ENCODE results near the gene TAS1R2. TPM values are rescaled to one million over a fixed set of nuclear protein-coding genes. Genes with fewer than 3 reads are reported as not detected.
A peak's percentile ranks its signal among the peaks of the same experiment; 100 is the strongest.

Gene TAS1R2
- total and polyA plus RNA-seq, 2 of the 13 experiments (the other 11 are each of a cell fraction or from before 2014, with no cell fraction given): not detected

GRCh38 chr1:18907021-18907916 is 47.8 kb upstream of the TAS1R2 start (continued):
- TF ChIP-seq, protein P1, sequence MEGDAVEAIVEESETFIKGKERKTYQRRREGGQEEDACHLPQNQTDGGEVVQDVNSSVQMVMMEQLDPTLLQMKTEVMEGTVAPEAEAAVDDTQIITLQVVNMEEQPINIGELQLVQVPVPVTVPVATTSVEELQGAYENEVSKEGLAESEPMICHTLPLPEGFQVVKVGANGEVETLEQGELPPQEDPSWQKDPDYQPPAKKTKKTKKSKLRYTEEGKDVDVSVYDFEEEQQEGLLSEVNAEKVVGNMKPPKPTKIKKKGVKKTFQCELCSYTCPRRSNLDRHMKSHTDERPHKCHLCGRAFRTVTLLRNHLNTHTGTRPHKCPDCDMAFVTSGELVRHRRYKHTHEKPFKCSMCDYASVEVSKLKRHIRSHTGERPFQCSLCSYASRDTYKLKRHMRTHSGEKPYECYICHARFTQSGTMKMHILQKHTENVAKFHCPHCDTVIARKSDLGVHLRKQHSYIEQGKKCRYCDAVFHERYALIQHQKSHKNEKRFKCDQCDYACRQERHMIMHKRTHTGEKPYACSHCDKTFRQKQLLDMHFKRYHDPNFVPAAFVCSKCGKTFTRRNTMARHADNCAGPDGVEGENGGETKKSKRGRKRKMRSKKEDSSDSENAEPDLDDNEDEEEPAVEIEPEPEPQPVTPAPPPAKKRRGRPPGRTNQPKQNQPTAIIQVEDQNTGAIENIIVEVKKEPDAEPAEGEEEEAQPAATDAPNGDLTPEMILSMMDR (CRISPR knock-in tag; IDR thresholded peaks at IDR 0.05): peak; percentile 74
- TF ChIP-seq, protein P2, sequence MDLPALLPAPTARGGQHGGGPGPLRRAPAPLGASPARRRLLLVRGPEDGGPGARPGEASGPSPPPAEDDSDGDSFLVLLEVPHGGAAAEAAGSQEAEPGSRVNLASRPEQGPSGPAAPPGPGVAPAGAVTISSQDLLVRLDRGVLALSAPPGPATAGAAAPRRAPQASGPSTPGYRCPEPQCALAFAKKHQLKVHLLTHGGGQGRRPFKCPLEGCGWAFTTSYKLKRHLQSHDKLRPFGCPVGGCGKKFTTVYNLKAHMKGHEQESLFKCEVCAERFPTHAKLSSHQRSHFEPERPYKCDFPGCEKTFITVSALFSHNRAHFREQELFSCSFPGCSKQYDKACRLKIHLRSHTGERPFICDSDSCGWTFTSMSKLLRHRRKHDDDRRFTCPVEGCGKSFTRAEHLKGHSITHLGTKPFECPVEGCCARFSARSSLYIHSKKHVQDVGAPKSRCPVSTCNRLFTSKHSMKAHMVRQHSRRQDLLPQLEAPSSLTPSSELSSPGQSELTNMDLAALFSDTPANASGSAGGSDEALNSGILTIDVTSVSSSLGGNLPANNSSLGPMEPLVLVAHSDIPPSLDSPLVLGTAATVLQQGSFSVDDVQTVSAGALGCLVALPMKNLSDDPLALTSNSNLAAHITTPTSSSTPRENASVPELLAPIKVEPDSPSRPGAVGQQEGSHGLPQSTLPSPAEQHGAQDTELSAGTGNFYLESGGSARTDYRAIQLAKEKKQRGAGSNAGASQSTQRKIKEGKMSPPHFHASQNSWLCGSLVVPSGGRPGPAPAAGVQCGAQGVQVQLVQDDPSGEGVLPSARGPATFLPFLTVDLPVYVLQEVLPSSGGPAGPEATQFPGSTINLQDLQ (CRISPR knock-in tag; IDR thresholded peaks at IDR 0.05): no peak
- TF ChIP-seq SYNCRIP (IDR thresholded peaks at IDR 0.05; ENCODE audit: insufficient read depth, low read depth, low read length) (no peak), XRCC5 (optimal IDR thresholded peaks at IDR 0.05; ENCODE audit: low read length) (peak; percentile 34), STAG1 (CRISPR knock-in tag; IDR thresholded peaks at IDR 0.05) (peak; percentile 58)

DNA sequence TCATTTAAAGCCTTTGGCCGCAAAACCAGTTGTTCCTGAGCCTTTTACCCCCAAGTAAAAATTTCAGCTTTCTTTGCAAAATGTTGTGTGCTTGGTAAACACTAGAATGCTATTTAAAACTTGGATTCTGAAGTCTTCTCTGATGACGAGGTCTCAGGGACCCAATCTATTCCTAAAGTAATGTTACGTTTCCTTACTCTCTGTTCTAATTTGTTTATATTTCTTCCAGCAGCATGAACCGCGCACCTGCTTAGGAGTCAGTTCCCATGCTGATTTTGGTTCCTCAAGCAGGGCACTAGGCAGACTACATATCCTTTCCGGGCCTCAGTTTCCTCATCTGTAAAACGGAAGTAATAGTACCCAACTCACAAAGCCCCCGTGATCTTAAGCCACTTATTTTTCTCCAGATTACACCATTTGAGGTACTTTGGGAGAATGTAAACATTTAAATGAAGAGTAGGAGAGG is 43.9 kb upstream of the TAS1R2 start:
- Histone ChIP-seq H3K9ac (ENCODE audit: insufficient read depth, low read depth, low read length) (peak overlapping the region; percentile 89), H3K27ac (ENCODE audit: extremely low read length, insufficient read depth, low read length) (peak overlapping the region; percentile 95), H3K9me3 (ENCODE audit: low read length) (no peaks in the 10 kb centered on the region), H2AFZ (ENCODE audit: low read length) (no peak overlapping the region), H3K36me3 (replicated peaks in 1 of 2; ENCODE audit: control insufficient read depth in 1 of 2, insufficient read depth in 2 of 2, low read length in 2 of 2) (peaks cover 6 to 14% of the 10 kb centered on the region in 2 experiments; a peak in 4 of 5 replicates), H3K4me2 (ENCODE audit: low read depth, low read length) (peak overlapping the region; percentile 97), H3K4me1 (ENCODE audit: insufficient read depth, low read length) (peaks cover 39% of the 10 kb centered on the region), H3K27me3 (ENCODE audit: control insufficient read depth in 1 of 2, insufficient read depth in 2 of 2, low read length in 2 of 2) (no peaks in the 10 kb centered on the region), H3K4me3 (replicated peaks in 1 of 3; ENCODE audit: insufficient read depth in 1 of 3, low read depth in 2 of 3, low read length in 3 of 3) (peak overlapping the region; percentile 52 to 94 (median 59)), H3K79me2 (ENCODE audit: insufficient read depth, low read length) (peaks cover 28% of the 10 kb centered on the region), H4K20me1 (ENCODE audit: insufficient read depth, low read length) (no peaks in the 10 kb centered on the region; the same call in 1 of the 2 replicates)
- intact Hi-C loops (cut with micrococcal nuclease; ENCODE audit: unreplicated experiment): no loop called here
- ChIA-PET CTCF (ENCODE audit: low intra/inter-chr PET ratio, low total read pairs) (interaction anchor here (1.0 to 1.7 kb wide), 3 partner anchors 10 to 166 kb away, joined by 3 to 6 read pairs (median 5); no protein-coding TSS in a partner anchor), POLR2A (interaction anchor here (0.6 to 3.2 kb wide), 13 partner anchors 9 to 311 kb away, joined by 3 to 13 read pairs (median 4); no protein-coding TSS in a partner anchor)
- in situ Hi-C loops (cut with HindIII; ENCODE audit: extremely low pct_ligation_motif_present, low pct_unique_long_range_greater_than_20kb): no loop called here
- 49% methylated on average over 8 of the region's 8 CpGs for WGBS (ENCODE audit: low lambda C conversion rate)
- ATAC-seq (no peak), DNase-seq (ENCODE audit: low spot score) (no peak), FAIRE-seq (no peak)
- TSS peak; percentile 87 for BruUV-seq (replicated peaks)
- no peak for TF ChIP-seq ZBTB8A (CRISPR knock-in tag; IDR thresholded peaks at IDR 0.05; ENCODE audit: borderline replicate concordance, low read depth)
- TF ChIP-seq POLR2G (IDR thresholded peaks at IDR 0.05; ENCODE audit: low read depth, low read length): no peak
- no peak for TF ChIP-seq AKAP8 (CRISPR knock-in tag; IDR thresholded peaks at IDR 0.05)
- TF ChIP-seq PRDM10 (CRISPR knock-in tag; IDR thresholded peaks at IDR 0.05; ENCODE audit: low read depth): no peak
- TF ChIP-seq, protein P3, sequence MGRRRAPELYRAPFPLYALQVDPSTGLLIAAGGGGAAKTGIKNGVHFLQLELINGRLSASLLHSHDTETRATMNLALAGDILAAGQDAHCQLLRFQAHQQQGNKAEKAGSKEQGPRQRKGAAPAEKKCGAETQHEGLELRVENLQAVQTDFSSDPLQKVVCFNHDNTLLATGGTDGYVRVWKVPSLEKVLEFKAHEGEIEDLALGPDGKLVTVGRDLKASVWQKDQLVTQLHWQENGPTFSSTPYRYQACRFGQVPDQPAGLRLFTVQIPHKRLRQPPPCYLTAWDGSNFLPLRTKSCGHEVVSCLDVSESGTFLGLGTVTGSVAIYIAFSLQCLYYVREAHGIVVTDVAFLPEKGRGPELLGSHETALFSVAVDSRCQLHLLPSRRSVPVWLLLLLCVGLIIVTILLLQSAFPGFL (CRISPR knock-in tag; IDR thresholded peaks at IDR 0.05): no peak
- no peak for TF ChIP-seq YEATS2 (CRISPR knock-in tag; IDR thresholded peaks at IDR 0.05; ENCODE audit: borderline replicate concordance)

Measured in HepG2 (cell line).